GM18868 (cell line): ENCODE results near the gene ERC1.

Experiments used
- ATAC-seq: cut with Tn5 transposase; IDR thresholded peaks from one replicate; pipeline ENCODE4 v1.9.1; 2021; ENCODE audit warnings: mild to moderate bottlenecking, moderate library complexity; ENCODE audit not compliant: unreplicated experiment

Gene ERC1

GRCh38 chr12:990661-991349 lies at the start of gene ERC1:
TSS of gene ERC1 (plus strand) at chr12:991223. CDS start at chr12:1027904, 36,681 bp downstream.
- ATAC-seq: peak; percentile 88

GRCh38 chr12:943051-943450 lies 48.0 kb upstream of the ERC1 start:
- no peak for ATAC-seq

- ATAC-seq: no peak
Observed at GRCh38 chr12:944211-944610, 46.8 kb upstream of the ERC1 start.

GRCh38 chr12:946212-946611 lies 44.8 kb upstream of the ERC1 start:
- no peak for ATAC-seq

GRCh38 chr12:946631-947030 lies 44.4 kb upstream of the ERC1 start:
- ATAC-seq: no peak

GRCh38 chr12:948238-948637 lies 42.8 kb upstream of the ERC1 start:
- ATAC-seq: no peak

GRCh38 chr12:949453-950191 lies 41.4 kb upstream of the ERC1 start, which contains the start of gene RAD52:
TSS of gene RAD52 (minus strand) at chr12:949694. CDS start at chr12:933058, 16,636 bp downstream.
- ATAC-seq: peak; percentile 81

- ATAC-seq: no peak
Observed at GRCh38 chr12:951176-951575, 39.8 kb upstream of the ERC1 start.

- no peak for ATAC-seq
Observed at GRCh38 chr12:953776-954175, 37.2 kb upstream of the ERC1 start.

- ATAC-seq: no peak
Observed at GRCh38 chr12:954741-955140, 36.3 kb upstream of the ERC1 start.

- ATAC-seq: no peak
Observed at GRCh38 chr12:955939-956338, 35.1 kb upstream of the ERC1 start.

- ATAC-seq: peak; percentile 81
Observed at GRCh38 chr12:958588-959123, 32.4 kb upstream of the ERC1 start.

- no peak for ATAC-seq
Observed at GRCh38 chr12:966724-967123, 24.3 kb upstream of the ERC1 start.

GRCh38 chr12:967641-968040 lies 23.4 kb upstream of the ERC1 start:
- ATAC-seq: no peak

- no peak for ATAC-seq
Observed at GRCh38 chr12:968545-968944, 22.5 kb upstream of the ERC1 start.

GRCh38 chr12:969821-970220 lies 21.2 kb upstream of the ERC1 start:
- ATAC-seq: no peak

GRCh38 chr12:971991-972390 lies 19.0 kb upstream of the ERC1 start:
- ATAC-seq: no peak

GRCh38 chr12:974271-974862 lies 16.7 kb upstream of the ERC1 start:
- no peak for ATAC-seq

- no peak for ATAC-seq
Observed at GRCh38 chr12:976644-977043, 14.4 kb upstream of the ERC1 start.

- no peak for ATAC-seq
Observed at GRCh38 chr12:977156-977555, 13.9 kb upstream of the ERC1 start.

- no peak for ATAC-seq
Observed at GRCh38 chr12:979349-979748, 11.7 kb upstream of the ERC1 start.
